GM19395 (cell line): ENCODE results near the gene RAB18.
"Not testable (repeated sequence)": the region's sequence is repeated elsewhere in the genome, so short reads cannot be mapped to it uniquely, and the experiment has no call there.

ENCODE experiments used
- ATAC-seq: cut with Tn5 transposase; IDR thresholded peaks from one replicate; pipeline ENCODE4 v1.9.1; 2021; ENCODE audit warnings: mild to moderate bottlenecking, moderate library complexity; ENCODE audit not compliant: unreplicated experiment

RAB18 gene

DNA sequence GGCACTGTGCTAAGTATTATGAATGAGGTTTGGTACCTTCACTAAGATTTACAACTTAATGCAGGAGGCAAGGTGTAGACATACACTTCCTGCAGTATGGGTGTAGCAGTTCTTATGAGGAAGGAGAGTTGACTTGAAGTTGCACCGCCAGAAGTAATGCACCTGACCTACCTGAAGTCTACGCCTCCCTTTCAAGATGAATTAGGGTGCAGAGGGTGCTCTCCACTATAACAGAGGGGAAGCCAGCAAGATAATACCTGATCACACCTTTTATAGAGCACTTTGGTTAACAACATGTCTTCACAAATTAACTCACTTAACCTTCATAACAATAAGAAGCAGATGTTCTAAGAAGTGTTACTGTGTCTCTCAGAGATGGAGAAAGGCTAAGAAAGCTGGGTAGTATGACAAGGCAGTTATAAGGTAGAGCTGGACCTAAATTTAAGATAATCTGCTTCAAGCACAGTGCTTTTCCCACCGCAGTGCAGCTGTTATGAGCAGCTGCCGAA lies 552 bp upstream of the RAB18 start:
- no peak for ATAC-seq

DNA sequence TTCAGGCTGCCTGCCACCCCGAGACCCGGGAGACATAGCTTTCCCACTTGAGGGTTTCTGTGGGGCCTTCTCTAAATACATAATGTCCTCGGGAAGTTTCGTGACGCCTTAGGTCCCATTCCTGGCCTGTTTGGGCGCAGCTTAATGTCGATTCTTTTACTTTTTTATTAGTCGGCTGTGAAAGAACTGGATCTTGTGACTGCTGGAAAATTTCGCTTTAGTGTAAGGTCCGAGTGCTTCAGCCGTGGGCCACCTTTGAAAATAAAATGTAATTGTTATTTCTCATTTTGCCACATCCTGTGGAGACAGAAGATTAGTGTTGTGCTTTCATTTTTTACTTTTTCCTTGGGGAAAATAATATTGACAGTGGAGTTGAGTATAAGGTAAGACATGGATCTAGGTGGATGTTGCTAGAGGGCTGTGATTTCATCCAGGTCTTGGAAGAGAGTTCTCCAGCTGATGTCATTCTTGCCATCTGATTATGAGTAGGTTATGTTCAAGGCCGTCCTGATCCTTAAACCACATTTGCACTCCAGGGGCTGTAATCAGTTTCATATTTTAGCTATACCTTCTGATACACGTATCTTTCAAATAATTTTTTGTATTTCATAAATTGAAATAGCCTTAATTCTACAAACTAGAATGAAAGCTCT lies 830 bp downstream of the RAB18 start:
- no peak for ATAC-seq

DNA sequence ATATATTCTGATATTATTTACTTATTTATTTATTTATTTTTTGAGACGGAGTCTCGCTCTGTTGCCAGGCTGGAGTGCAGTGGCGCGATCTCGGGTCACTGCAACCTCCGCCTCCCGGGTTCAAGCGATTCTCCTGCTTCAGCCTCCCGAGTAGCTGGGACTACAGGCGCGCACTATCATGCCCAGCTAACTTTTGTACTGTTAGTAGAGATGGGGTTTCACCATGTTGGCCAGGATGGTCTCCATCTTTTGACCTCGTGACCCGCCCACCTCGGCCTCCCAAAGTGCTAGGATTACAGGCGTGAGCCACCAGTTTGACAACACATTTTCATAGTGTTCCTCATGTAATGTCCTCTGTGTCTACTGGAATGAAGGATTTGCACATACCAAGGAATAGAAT lies 1.4 kb downstream of the RAB18 start:
- not testable (repeated sequence) for ATAC-seq

DNA sequence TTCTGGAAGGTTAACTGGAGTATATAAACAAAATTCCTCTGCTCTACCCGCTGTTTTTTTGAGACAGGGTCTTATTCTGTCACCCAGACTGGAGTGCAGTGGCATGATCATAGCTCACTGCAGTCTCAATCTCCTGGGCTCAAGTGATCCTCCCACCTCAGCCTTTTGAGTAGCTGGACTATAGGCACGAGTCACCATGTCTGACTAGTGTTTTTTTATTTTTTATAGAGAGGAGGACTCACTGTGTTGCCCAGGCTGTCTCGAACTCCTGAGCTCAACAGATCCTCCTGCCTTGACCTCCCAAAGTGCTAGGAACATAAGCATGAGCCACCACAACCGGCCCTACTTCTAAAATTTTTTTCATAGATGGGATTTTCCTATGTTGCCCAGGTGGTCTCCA lies 2.2 kb downstream of the RAB18 start:
- ATAC-seq: no peak

DNA sequence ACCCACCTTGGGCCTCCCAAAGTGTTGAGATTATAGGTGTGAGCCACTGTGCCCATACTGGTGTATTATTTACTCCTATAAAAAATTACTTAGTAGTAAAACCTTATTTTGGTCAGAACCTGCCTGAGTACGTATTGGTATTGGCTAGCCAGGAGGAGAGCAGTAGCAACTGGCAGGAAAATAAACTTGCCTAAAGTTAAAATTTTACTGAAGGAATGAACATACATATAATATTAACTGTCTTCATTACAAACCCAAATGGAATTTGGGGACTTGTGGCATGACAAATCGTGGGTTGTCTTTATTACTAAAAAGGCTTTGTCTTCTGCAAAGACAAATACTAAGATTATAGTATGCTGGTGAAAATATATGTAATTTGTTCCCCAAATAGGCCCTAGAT lies 8.4 kb downstream of the RAB18 start:
- no peak for ATAC-seq

DNA sequence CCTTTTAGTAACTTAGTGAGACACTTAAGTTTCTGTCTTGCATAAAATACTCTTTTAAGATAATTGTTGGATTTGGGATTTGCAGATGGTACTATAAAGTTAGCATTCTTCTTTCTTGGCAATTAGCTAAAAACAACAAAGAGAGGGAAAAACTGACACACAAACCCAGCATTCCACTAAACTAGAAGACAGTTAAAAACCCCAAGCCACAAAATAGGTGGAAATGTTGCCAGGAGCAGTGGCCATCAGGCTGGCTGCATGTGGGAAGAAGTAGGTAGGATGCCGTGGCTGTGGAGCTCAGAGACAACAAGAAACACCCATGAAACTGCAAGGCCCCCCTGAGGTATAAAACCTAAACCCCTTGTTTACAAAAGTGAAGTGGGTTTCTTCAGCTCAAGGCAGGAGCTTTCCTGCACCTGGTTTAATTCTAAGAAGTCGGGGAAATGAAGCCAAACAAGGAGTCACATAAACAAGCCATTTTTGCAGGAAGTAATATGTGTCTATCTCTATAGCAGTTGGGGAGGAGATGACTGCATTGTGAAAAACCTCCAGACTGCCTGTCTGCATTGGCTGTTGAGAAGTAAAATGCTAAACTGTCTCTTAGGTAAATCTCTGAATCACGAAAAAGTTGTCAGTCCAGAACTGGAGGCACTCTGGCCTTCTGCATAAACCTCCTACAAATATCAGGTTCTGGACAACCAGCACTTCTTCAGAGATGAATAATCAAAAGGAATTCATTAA lies 9.5 kb downstream of the RAB18 start:
- ATAC-seq: no peak

DNA sequence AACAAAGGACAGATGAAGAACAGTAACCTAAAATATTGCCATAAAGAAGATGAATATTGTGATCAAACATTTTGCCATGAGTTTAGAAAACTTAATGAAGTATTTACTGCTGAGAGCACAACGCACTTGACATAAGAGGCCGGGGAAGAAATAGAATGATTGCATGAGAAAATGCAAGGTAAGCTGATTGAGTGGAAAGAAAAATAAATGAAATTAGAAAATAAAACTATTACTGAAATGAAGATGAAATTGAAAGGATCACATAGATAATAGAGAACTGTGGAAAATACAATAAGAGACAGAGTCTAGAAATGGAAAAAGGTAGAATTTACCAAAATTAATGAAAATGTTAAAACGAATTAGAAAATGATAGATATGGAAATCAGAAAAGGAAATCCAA lies 10.1 kb downstream of the RAB18 start:
- no peak for ATAC-seq

DNA sequence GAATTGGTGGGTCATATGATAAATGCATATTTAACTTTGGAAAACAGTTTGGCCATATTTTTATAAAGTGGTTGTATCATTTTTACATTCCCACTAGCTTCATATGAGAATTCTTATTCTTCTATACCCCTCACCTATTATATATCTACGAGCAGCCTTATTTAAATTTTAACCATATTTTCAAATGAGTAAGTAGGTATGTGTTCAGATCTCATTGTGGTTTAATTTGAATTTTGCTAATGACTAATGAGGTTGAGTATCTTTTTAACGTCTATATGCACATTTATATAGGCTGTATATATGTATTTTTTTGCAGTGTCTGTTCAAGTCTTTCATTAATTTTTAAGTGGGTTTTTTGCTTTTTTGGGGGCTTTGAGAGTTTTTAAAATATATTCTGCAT lies 14.2 kb downstream of the RAB18 start:
- ATAC-seq: no peak

DNA sequence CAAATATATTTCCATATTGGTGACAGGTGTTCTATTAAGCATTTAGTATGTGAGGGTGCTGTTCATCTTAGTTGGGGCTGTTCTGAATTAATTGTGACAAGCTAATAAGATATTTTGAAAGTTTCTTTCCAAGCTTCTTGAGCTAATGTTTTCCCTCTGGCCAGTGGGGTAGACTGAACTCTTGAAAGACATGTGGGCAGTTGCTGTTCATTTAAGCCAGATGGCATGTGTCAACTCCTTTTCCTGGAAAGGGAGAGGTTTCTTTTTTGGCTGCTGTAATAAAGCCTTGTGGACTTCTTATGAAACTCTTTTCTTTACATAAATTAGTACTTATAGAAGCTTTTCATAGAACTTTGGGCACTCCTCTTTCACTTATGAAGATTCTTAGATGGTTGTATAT lies 21.7 kb downstream of the RAB18 start:
- ATAC-seq: no peak

DNA sequence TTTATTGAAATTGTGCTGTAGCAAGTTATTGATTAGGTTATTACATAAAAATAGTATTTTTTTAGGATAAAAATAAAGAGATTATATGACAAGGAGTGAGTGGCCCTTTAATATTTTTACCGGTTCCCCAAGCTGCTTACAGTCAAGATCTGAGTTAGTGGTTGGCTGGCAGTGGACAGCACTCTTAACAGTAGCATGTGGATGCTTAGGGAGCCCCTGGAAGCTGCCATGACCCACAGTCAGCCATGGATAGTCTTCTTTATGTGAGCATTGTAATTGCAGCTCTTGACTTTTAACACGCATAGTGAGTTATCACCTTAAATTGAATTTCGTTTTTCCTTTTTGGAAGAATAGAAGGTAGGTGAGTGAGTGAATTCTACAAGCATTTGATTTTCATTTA lies 22.1 kb downstream of the RAB18 start:
- no peak for ATAC-seq

DNA sequence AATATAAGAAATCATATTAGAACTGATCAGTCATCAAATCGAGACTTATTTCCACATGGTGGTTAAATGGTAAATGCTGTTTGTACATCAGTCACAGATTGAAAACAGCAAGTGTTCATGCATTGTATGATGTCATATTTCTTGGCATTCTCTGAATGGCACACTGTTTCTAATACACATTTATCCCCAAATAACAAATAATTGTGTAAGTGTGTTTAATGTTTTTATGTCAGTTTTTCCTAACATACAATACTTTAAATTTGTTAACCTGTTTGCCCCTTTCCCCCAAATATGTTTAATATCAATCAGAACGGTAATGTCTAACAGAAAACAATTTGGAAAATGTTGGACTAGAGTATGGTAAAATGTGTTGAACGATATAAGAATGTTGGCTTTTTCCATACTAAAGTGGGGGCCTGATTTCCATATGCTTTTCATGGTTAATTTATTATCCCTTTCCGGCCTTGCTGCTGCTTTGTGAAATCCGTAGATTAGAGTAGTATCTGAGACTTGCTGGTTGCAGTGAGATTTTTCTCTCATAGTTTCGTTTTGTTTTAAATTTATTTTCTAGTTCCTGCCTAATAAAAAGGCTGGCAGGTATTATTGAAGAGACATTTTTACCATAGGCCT lies 23.7 kb downstream of the RAB18 start:
- ATAC-seq: no peak

DNA sequence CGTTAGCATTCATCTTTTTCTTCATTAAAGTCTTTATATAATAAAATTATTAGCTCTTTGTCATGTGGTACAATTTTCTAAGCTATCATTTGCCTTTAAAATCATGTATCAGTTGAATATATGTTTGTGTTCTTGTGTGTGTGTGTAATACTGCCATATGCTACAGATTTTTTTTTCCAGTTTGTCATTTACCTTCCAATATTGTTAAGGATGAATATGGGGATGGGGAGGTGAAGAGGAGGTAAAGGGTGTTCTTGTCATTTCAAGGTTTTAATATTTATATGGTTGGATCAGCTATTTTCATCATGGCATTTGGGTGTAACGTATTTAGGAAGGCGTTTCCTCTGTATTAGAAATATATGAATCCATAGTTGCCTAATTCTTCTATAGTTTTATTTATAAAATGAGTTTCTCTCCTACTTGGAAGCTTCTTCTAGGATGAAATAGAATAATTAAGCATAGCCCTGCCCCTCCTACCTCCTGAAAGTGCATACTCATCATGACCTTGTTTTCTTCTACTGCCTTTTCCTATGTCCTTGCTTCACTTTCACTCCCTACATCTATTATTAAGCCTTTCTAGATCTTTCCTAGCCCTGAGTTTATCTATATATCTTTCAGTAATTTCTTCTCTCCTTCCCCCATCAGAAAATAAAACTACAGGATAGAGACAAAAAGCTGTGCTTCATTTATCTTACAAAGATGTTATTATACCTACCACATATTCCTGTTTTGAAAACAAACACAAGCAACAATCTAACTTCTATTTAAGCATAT lies 25.1 kb downstream of the RAB18 start:
- ATAC-seq: no peak

DNA sequence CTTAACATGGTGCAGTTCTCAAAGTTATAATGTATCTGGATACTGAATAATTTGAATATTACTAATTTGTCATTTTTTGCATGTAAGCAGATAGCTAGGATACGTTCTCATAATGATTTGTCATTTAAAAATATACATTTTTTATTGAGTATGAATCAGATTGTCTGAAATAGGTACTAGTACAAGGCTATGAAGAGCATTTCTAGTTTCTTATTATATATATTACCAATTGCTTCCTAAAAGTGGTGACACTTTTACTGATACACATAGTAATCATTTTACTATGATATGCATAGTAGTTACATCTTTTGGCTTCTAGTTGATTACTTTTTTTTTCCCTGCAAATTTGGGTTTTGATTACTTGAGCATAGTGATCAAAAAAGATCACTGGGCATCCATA lies 26.4 kb downstream of the RAB18 start:
- no peak for ATAC-seq

DNA sequence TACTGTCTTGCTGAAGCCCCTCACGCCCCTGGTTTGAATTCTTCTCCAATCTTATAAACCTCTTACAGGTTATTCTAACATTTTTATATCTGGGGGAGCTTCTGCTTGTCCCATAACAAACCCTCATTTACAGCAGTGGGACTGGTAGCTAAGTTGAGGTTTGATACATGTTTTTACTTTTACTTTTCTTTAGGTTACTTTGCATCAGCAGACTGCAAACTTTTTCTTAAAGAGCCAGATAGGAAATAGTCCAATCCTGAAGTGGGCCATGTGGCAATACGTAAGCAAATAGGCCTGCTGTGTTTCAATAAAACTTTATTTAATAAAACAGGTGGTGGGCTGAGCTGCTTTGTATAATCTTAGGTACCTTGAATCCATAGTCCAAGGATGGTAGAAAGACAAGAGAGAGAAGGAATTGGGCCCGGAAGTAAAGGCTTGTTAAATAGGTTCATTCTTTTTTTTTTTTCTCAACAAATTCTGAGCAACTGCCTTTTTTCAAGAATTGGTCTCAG lies 27.3 kb downstream of the RAB18 start:
- no peak for ATAC-seq

DNA sequence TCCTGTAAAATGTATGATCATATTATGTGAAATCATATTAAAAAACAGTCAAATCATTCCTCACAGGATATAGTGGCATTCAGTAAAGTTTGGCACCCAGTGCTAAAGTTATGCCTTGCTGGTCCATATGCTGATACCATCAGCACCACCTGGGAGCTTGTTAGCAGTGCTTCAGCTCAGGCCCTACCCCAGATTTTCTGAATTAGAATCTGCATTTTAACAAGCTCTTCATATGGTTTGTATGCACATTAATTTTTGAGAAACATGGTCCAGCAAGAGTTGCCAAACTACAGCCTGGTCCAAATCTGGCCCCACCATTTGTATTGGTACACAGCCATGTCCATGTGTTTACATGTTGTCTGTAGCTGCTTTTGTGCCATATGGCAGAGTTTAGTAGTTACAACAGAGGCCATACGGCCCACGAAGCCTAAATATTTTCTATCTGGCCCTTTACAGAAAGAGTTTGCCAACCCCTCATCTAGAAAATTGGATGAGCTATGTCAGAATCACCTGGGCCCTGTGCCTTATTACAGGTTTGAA lies 30.1 kb downstream of the RAB18 start:
- ATAC-seq: no peak

DNA sequence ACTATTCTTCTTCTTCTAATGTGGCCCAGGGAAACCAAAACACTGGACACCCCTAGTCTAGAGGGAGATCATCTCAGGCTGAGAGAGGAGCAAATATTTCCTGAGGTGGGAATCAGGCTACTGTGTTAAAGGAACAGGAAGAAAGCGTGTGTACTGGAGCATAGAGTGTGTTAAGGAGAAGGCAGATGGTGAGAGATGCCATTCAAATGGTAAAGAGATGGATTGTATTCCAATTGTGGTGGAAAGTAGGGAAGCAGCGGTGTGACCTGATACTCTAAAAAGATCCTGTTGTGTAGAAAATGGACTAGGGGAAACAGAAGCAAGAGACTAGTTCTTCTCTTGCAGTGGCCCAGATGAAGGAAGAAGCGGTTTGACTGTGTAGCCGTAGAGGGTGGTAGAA lies 31.2 kb downstream of the RAB18 start:
- ATAC-seq: no peak

DNA sequence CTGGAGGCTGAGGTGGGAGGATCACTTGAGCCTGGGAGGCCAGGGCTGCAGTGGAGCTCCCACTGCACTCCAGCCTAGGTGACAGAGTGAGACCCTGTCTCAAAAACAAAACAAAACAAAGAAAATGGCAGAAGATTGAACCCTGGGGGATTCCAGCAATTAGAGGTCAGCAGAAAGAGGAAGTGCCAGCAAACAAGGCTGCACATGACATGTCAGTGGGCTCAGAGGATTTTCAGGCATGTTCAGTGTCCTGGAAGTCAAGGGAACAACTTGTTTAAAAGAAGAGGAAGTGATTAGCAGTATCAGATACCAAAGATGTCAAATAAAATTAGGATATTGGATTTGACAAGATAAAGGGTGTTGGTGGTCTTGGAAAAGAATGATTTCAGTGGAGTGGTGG lies 32.3 kb downstream of the RAB18 start:
- no peak for ATAC-seq

DNA sequence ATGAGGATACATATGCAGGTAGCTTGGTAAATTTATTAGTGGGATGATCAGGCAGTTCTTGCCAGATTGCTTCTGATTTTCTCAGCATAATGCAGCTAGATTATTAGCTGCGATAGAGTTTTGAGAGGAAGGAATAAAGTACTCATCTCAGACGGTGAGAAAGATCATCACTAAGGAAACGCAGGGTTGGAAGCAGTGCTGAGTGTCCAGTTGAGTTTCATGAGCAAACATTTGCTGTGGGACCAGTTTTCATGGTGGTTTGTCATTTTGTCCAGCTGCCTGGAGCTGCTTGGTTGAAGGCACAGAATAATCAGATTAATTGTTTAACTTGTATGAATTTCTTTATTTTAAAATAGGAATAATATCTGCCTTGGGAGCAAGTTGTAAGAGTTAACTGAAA lies 33.1 kb downstream of the RAB18 start:
- ATAC-seq: no peak

DNA sequence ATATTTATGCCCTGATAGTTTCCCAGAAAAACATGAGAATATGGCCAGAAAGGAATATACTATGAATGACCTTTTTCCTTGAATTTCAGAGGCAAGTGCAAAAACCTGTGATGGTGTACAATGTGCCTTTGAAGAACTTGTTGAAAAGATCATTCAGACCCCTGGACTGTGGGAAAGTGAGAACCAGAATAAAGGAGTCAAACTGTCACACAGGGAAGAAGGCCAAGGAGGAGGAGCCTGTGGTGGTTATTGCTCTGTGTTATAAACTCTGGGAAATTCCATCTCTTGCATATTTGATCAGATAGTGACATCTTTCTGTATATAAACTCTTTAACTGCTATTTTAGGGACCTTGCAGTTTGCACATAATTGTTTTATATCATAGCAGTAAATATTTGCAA lies 33.7 kb downstream of the RAB18 start:
- no peak for ATAC-seq

DNA sequence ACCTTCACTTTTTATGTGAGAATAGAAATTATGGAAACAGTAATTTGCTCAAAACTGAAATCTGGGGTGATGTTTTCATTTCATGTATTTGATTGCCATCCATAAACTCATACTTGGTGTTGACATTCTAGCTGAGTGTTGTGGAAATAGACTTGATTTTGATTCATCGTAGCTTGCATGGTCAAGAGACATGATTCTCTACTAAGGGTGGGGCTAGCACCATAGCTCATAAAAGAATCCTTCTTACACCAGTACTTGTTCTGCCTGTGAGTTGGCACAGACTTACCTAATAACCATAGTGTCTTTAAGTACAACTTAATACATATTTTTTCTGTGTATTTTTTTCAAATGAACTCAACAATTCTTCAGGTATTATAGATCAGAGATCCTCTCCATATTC lies 36.6 kb downstream of the RAB18 start:
- ATAC-seq: no peak
